IPS-18a (cell line): ENCODE data around the gene BBOX1.

Experiments used
- H3K27ac ChIP-seq: one replicate; pipeline ENCODE4 v1.5.1; 2013; ENCODE audit warnings: low read length
- H3K27me3 ChIP-seq: one replicate; pipeline ENCODE4 v1.6.1; 2013; ENCODE audit warnings: mild to moderate bottlenecking, low read length; ENCODE audit not compliant: control insufficient read depth, insufficient read depth
- H3K36me3 ChIP-seq: one replicate; pipeline ENCODE4 v1.6.1; 2013; ENCODE audit warnings: low read depth, low read length; ENCODE audit not compliant: control insufficient read depth
- H3K4me1 ChIP-seq: one replicate; pipeline ENCODE4 v1.6.1; 2013; ENCODE audit warnings: low read depth, low read length; ENCODE audit not compliant: control insufficient read depth
- H3K4me3 ChIP-seq: one replicate; pipeline ENCODE4 v1.5.1; 2013; ENCODE audit warnings: low read length
- H3K9ac ChIP-seq: one replicate; pipeline ENCODE4 v1.6.1; 2013; ENCODE audit warnings: mild to moderate bottlenecking, low read length, moderate library complexity
- H3K9me3 ChIP-seq: one replicate; pipeline ENCODE4 v1.6.1; 2013; ENCODE audit warnings: low read depth, low read length; ENCODE audit not compliant: control insufficient read depth

BBOX1 gene

DNA sequence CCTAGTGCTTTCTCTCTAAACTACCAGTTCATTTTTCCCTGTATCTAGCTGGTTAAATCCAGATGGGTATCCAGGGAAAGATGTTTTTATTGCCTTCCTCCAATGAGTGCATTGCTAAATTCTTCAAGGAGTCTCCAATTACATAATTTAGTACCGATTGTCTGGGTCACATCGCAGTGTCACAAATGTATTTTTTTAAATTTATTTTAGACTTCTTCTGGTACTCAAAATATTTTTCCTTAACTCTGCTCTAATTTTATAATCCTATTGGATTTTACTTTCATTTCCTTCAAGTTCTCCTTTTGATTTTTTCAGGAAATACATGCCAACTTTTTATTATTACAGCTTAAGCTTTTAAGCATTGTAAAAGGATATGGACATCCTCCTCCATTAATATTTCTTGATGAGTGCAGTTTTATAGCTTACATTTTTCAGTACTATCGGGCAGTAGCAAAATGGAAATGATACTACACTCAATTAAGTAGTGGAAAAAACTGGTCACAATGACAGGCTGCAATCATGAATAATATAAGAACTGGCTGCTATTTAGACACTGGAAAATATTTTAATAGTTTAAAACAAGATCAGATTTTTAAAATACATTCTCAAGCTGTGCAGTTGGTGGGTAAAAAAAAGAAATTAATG is 20.3 kb downstream of the BBOX1 start:
- H3K27ac ChIP-seq = no peak overlapping the region
- H3K27me3 ChIP-seq = no peaks in the 10 kb centered on the region
- no peaks in the 10 kb centered on the region for H3K9me3 ChIP-seq
- no peaks in the 10 kb centered on the region for H3K36me3 ChIP-seq
- no peaks in the 10 kb centered on the region for H3K4me1 ChIP-seq
- H3K9ac ChIP-seq = no peak overlapping the region
- no peak overlapping the region for H3K4me3 ChIP-seq

- no peaks in the 10 kb centered on the region for H3K27me3 ChIP-seq
- H3K4me3 ChIP-seq = no peak overlapping the region
- H3K27ac ChIP-seq = no peak overlapping the region
- H3K4me1 ChIP-seq = no peaks in the 10 kb centered on the region
- H3K9ac ChIP-seq = no peak overlapping the region
- H3K36me3 ChIP-seq = no peaks in the 10 kb centered on the region
- no peaks in the 10 kb centered on the region for H3K9me3 ChIP-seq
Observed at GRCh38 chr11:27061461-27061821, 20.8 kb downstream of the BBOX1 start.

- H3K9ac ChIP-seq = no peak overlapping the region
- H3K27ac ChIP-seq = no peak overlapping the region
- no peak overlapping the region for H3K4me3 ChIP-seq
- H3K9me3 ChIP-seq = no peaks in the 10 kb centered on the region
- no peaks in the 10 kb centered on the region for H3K4me1 ChIP-seq
- H3K36me3 ChIP-seq = no peaks in the 10 kb centered on the region
- no peaks in the 10 kb centered on the region for H3K27me3 ChIP-seq
Observed at GRCh38 chr11:27064086-27064485, 23.5 kb downstream of the BBOX1 start.

- H3K4me3 ChIP-seq = no peak overlapping the region
- no peak overlapping the region for H3K27ac ChIP-seq
- no peaks in the 10 kb centered on the region for H3K36me3 ChIP-seq
- no peaks in the 10 kb centered on the region for H3K4me1 ChIP-seq
- no peak overlapping the region for H3K9ac ChIP-seq
- H3K9me3 ChIP-seq = no peaks in the 10 kb centered on the region
- no peaks in the 10 kb centered on the region for H3K27me3 ChIP-seq
Observed at GRCh38 chr11:27075192-27075591, 34.6 kb downstream of the BBOX1 start.

- Histone ChIP-seq H3K36me3 (no peaks in the 10 kb centered on the region), H3K9ac (no peak overlapping the region), H3K4me3 (no peak overlapping the region), H3K9me3 (no peaks in the 10 kb centered on the region), H3K27ac (no peak overlapping the region), H3K27me3 (no peaks in the 10 kb centered on the region), H3K4me1 (no peaks in the 10 kb centered on the region)
Observed at GRCh38 chr11:27075655-27076054, 35.0 kb downstream of the BBOX1 start.

DNA sequence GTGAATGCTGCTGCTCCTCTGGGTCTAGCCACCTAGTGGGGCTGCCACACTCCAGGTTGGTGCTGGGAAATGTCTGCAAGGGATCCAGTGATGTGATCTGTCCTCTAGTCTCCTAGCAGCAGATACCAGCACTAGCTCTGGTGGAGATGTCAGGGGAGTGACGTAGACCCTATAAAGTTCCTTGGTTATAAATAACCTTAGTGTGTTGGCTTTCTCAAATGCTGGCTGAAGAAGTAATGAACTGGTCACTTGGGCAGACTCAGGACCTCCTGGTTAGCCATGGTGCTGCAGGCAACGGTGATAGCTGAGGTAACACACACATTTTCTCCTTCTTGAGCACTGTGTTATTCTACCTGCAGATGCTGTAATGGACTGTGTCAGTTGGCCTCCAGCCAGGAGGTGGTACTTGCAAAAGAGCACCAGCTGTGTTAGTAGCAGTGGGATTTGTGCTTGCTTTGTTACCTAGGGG is 35.5 kb downstream of the BBOX1 start:
- Histone ChIP-seq H3K4me3 (no peak overlapping the region), H3K4me1 (no peaks in the 10 kb centered on the region), H3K9ac (no peak overlapping the region), H3K27me3 (no peaks in the 10 kb centered on the region), H3K9me3 (no peaks in the 10 kb centered on the region), H3K27ac (no peak overlapping the region), H3K36me3 (no peaks in the 10 kb centered on the region)

GRCh38 chr11:27081056-27081455 is 40.4 kb downstream of the BBOX1 start:
- H3K36me3 ChIP-seq = no peaks in the 10 kb centered on the region
- H3K4me3 ChIP-seq = no peak overlapping the region
- H3K27me3 ChIP-seq = no peaks in the 10 kb centered on the region
- H3K4me1 ChIP-seq = peaks cover 13% of the 10 kb centered on the region
- H3K9me3 ChIP-seq = no peaks in the 10 kb centered on the region
- no peak overlapping the region for H3K27ac ChIP-seq
- H3K9ac ChIP-seq = no peak overlapping the region

- H3K9ac ChIP-seq = no peak overlapping the region
- peaks cover 13% of the 10 kb centered on the region for H3K4me1 ChIP-seq
- H3K36me3 ChIP-seq = no peaks in the 10 kb centered on the region
- no peak overlapping the region for H3K4me3 ChIP-seq
- no peaks in the 10 kb centered on the region for H3K27me3 ChIP-seq
- H3K9me3 ChIP-seq = no peaks in the 10 kb centered on the region
- H3K27ac ChIP-seq = no peak overlapping the region
Observed at GRCh38 chr11:27083241-27083640, 42.6 kb downstream of the BBOX1 start.

DNA sequence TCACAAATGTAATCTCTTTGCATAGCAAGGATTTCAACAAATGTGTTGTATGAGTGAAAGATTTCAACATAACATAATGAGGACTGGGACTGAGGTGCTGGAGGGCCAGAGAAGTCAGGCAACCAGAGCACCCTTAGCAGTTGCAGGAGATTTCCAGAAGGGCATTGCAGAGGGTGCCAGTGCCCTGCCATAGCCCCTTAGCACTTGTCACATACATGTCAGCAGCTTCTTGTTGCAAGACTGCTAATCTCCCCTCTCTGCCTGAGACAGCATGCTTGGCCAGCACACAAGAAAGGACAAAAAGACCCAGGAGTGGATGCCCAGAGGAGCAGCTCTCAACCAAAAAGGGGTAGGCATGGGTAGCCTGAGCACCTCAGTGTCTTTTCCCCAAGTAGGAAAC is 43.2 kb downstream of the BBOX1 start:
- Histone ChIP-seq H3K36me3 (no peaks in the 10 kb centered on the region), H3K4me1 (peaks cover 13% of the 10 kb centered on the region), H3K9ac (no peak overlapping the region), H3K9me3 (no peaks in the 10 kb centered on the region), H3K27me3 (no peaks in the 10 kb centered on the region), H3K4me3 (no peak overlapping the region), H3K27ac (no peak overlapping the region)

- no peak overlapping the region for H3K4me3 ChIP-seq
- H3K27ac ChIP-seq = no peak overlapping the region
- H3K9me3 ChIP-seq = no peaks in the 10 kb centered on the region
Observed at GRCh38 chr11:27084518-27084917, 43.9 kb downstream of the BBOX1 start.

GRCh38 chr11:27085111-27085510 is 44.5 kb downstream of the BBOX1 start:
- Histone ChIP-seq H3K4me3 (no peak overlapping the region), H3K4me1 (peaks cover 13% of the 10 kb centered on the region), H3K27me3 (no peaks in the 10 kb centered on the region), H3K36me3 (no peaks in the 10 kb centered on the region), H3K27ac (no peak overlapping the region), H3K9me3 (no peaks in the 10 kb centered on the region), H3K9ac (no peak overlapping the region)

More at GRCh38 chr11:27084518-27084917, 43.9 kb downstream of the BBOX1 start:
- H3K9ac ChIP-seq = no peak overlapping the region
- no peaks in the 10 kb centered on the region for H3K36me3 ChIP-seq
- no peaks in the 10 kb centered on the region for H3K27me3 ChIP-seq
- H3K4me1 ChIP-seq = peaks cover 13% of the 10 kb centered on the region

GRCh38 chr11:27085605-27086004 is 45.0 kb downstream of the BBOX1 start:
- Histone ChIP-seq H3K9ac (no peak overlapping the region), H3K4me1 (peaks cover 13% of the 10 kb centered on the region), H3K27me3 (no peaks in the 10 kb centered on the region), H3K36me3 (no peaks in the 10 kb centered on the region), H3K9me3 (no peaks in the 10 kb centered on the region), H3K27ac (no peak overlapping the region), H3K4me3 (no peak overlapping the region)
